Measurements from ENCODE around the gene SMC1A.

The SMC1A gene

GRCh38 chrX:53412446-53412845 is 10.0 kb downstream of the SMC1A start (continued):
- TF ChIP-seq, protein P1, sequence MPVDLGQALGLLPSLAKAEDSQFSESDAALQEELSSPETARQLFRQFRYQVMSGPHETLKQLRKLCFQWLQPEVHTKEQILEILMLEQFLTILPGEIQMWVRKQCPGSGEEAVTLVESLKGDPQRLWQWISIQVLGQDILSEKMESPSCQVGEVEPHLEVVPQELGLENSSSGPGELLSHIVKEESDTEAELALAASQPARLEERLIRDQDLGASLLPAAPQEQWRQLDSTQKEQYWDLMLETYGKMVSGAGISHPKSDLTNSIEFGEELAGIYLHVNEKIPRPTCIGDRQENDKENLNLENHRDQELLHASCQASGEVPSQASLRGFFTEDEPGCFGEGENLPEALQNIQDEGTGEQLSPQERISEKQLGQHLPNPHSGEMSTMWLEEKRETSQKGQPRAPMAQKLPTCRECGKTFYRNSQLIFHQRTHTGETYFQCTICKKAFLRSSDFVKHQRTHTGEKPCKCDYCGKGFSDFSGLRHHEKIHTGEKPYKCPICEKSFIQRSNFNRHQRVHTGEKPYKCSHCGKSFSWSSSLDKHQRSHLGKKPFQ (tag by site-specific recombination; IDR thresholded peaks at IDR 0.05), result no peak
- TF ChIP-seq OVOL3 (tag by site-specific recombination; IDR thresholded peaks at IDR 0.05), result no peak
- TF ChIP-seq ZNF248 (tag by site-specific recombination; IDR thresholded peaks at IDR 0.05), result no peak

GRCh38 chrX:53403535-53403934 is 18.9 kb downstream of the SMC1A start:
- Histone ChIP-seq H3K4me1 (ENCODE audit: control insufficient read depth, insufficient read depth, low read length) (no peaks in the 10 kb centered on the region), H3K9me3 (ENCODE audit: control insufficient read depth, insufficient read depth, low read depth, low read length) (no peaks in the 10 kb centered on the region), H3K4me3 (ENCODE audit: low read depth, low read length) (no peak overlapping the region), H3K27ac (ENCODE audit: extremely low read depth, low read depth, low read length) (no peak overlapping the region), H3K36me3 (ENCODE audit: control insufficient read depth in 2 of 2, insufficient read depth in 1 of 2, low read length in 2 of 2) (peaks cover 98% of the 10 kb centered on the region in 2 experiments)
- TF ChIP-seq ZBTB26 (tag by site-specific recombination; optimal IDR thresholded peaks at IDR 0.05) (no peak), ZNF514 (tag by site-specific recombination; IDR thresholded peaks at IDR 0.05) (no peak), ZFP69B (tag by site-specific recombination; IDR thresholded peaks at IDR 0.05) (no peak), ZNF704 (tag by site-specific recombination; IDR thresholded peaks at IDR 0.05) (no peak), PATZ1 (tag by site-specific recombination; IDR thresholded peaks at IDR 0.05) (no peak), PRDM4 (tag by site-specific recombination; IDR thresholded peaks at IDR 0.05) (no peak)
- TF ChIP-seq, protein P2, sequence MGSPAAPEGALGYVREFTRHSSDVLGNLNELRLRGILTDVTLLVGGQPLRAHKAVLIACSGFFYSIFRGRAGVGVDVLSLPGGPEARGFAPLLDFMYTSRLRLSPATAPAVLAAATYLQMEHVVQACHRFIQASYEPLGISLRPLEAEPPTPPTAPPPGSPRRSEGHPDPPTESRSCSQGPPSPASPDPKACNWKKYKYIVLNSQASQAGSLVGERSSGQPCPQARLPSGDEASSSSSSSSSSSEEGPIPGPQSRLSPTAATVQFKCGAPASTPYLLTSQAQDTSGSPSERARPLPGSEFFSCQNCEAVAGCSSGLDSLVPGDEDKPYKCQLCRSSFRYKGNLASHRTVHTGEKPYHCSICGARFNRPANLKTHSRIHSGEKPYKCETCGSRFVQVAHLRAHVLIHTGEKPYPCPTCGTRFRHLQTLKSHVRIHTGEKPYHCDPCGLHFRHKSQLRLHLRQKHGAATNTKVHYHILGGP (tag by site-specific recombination; IDR thresholded peaks at IDR 0.05), result no peak
- TF ChIP-seq, protein P3, sequence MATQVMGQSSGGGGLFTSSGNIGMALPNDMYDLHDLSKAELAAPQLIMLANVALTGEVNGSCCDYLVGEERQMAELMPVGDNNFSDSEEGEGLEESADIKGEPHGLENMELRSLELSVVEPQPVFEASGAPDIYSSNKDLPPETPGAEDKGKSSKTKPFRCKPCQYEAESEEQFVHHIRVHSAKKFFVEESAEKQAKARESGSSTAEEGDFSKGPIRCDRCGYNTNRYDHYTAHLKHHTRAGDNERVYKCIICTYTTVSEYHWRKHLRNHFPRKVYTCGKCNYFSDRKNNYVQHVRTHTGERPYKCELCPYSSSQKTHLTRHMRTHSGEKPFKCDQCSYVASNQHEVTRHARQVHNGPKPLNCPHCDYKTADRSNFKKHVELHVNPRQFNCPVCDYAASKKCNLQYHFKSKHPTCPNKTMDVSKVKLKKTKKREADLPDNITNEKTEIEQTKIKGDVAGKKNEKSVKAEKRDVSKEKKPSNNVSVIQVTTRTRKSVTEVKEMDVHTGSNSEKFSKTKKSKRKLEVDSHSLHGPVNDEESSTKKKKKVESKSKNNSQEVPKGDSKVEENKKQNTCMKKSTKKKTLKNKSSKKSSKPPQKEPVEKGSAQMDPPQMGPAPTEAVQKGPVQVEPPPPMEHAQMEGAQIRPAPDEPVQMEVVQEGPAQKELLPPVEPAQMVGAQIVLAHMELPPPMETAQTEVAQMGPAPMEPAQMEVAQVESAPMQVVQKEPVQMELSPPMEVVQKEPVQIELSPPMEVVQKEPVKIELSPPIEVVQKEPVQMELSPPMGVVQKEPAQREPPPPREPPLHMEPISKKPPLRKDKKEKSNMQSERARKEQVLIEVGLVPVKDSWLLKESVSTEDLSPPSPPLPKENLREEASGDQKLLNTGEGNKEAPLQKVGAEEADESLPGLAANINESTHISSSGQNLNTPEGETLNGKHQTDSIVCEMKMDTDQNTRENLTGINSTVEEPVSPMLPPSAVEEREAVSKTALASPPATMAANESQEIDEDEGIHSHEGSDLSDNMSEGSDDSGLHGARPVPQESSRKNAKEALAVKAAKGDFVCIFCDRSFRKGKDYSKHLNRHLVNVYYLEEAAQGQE (tag by site-specific recombination; IDR thresholded peaks at IDR 0.05), result no peak
- ChIA-PET CTCF (interaction anchor here (0.5 to 2.3 kb wide), 5 partner anchors 42 to 328 kb away, joined by 3 to 5 read pairs (median 4); no protein-coding TSS in a partner anchor), POLR2A (interaction anchor here (0.8 to 1.2 kb wide), 2 partner anchors 9 to 18 kb away, joined by 3 to 11 read pairs; partner anchors contain the start of gene SMC1A)
